ENCODE measurements around the gene PRKN. TPM values are rescaled to one million over a fixed set of nuclear protein-coding genes. Genes with fewer than 3 reads are reported as not detected.

PRKN gene
- total RNA-seq, 1 donor = 6.1 TPM

DNA sequence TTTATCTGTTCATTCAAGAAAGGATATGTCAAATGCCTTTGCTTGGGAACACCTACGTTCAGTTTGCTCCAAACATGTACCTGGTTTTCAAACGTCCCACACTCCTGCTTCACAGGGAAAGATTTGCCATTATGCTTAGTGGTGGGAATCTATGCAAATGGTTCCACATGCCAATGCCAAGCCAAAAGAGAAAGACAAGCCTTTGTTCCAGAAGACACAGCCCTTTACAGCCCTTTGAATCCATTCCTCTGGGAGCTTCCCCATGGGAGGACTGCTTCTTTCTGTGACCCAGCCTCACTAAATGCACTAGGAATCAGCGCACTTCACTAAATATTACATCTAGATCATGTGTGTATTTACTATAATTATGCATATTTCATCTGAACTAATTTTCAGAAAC is 619.5 kb downstream of the PRKN start:
- no peaks in the 10 kb centered on the region for H3K4me1 ChIP-seq (ENCODE audit: insufficient read depth, low read length)
- no peaks in the 10 kb centered on the region for H3K9me3 ChIP-seq (ENCODE audit: low read depth, low read length)
- no peak overlapping the region for H3K4me3 ChIP-seq (ENCODE audit: low read length)
- H3K27me3 ChIP-seq (ENCODE audit: insufficient read depth, low read length) = no peaks in the 10 kb centered on the region

DNA sequence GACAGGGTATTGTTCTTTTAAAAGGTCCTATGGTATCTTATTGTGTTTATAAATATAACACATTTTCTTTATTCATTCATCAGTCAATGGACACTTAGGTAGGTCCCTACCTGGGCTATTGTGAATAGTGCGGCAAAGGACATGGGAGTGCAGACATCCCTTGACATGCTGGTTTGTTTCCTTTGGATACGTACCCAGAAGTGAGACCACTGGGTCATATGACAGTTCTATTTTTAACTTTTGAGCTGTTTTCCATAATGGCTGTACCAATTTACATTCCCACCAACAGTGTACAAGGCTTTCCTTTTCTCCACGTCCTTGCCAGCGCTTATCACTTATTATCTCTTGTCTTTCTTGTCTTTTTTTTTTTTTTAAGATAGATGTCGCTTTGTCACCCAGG is 627.5 kb downstream of the PRKN start:
- Histone ChIP-seq H3K4me3 (ENCODE audit: low read length) (no peak overlapping the region), H3K9me3 (ENCODE audit: low read depth, low read length) (no peaks in the 10 kb centered on the region), H3K4me1 (ENCODE audit: insufficient read depth, low read length) (peaks cover 4% of the 10 kb centered on the region), H3K27me3 (ENCODE audit: insufficient read depth, low read length) (no peaks in the 10 kb centered on the region)

DNA sequence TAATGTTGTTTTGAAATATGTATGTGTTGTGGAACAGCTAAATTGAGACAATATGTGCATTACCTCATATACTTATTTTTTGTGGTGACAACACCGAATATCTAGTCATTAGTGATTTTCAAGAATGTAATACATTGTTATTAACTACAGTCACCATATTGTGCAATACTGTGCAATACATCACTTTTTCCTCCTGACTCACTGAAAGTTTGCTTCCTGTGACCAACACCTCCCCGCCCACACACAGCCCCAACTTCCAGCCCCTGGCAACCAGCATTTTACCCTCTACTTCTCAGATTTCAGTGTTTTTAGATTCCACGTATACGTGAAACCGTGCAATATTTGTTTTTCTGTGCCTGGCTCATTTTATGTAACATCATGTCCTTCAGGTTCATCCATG is 627.9 kb downstream of the PRKN start:
- H3K4me1 ChIP-seq (ENCODE audit: insufficient read depth, low read length) = peaks cover 4% of the 10 kb centered on the region

DNA sequence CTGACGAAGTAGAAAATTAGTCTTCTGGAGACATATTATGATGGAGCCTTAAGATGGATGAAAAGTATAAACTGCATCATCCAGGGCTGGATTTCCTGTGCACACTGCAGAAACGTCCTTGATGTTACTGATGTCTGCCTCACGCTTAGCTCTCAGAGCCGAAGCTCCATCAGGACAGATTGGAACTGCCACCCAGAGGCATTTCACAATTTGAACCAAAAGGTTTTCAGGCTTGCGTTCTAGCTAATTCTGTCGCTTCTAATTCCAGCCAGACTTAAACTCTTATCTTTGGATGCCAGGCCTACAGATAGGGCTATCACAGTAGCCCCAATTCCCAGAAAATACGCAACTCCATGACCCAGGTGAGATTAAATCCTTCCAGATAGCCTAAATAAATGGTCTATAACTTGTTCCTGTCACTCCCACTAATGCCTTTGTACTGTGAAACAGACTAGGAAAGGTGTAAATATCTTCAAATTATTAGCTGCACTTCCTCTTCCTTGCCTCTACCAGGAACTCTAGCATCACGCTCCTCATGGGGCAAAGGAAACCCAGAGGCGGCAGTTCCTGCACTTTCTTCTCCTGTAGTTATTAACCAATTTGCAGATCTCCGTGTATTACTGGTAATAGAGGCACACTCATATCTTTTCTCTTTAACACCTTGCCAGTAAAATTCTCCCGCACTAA is 634.6 kb downstream of the PRKN start:
- Histone ChIP-seq H3K4me1 (ENCODE audit: insufficient read depth, low read length) (no peaks in the 10 kb centered on the region), H3K4me3 (ENCODE audit: low read length) (no peak overlapping the region), H3K9me3 (ENCODE audit: low read depth, low read length) (no peaks in the 10 kb centered on the region), H3K27me3 (ENCODE audit: insufficient read depth, low read length) (no peaks in the 10 kb centered on the region)

More for the DNA sequence above, 627.9 kb downstream of the PRKN start:
- Histone ChIP-seq H3K9me3 (ENCODE audit: low read depth, low read length) (no peaks in the 10 kb centered on the region), H3K27me3 (ENCODE audit: insufficient read depth, low read length) (no peaks in the 10 kb centered on the region), H3K4me3 (ENCODE audit: low read length) (no peak overlapping the region)

DNA sequence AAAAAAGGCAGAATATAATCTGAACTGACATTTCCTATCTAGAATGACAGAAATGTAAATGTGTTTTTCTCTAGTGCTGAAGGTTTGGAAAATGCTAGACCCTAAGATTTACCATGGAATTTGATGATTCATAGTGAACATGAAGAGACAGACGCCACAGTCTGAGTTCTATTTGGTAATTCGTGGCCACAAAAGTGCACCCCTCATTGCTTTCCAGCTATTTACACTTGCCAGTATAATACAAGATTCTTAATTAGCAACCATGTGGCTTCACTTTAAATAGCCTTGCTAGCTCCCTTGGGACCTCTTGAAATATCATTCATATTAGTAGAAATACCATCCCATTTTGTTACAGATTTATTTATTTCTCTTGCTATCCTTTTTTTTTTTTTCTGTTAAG is 636.8 kb downstream of the PRKN start:
- Histone ChIP-seq H3K9me3 (ENCODE audit: low read depth, low read length) (no peaks in the 10 kb centered on the region), H3K4me1 (ENCODE audit: insufficient read depth, low read length) (no peaks in the 10 kb centered on the region), H3K27me3 (ENCODE audit: insufficient read depth, low read length) (no peaks in the 10 kb centered on the region), H3K4me3 (ENCODE audit: low read length) (no peak overlapping the region)

DNA sequence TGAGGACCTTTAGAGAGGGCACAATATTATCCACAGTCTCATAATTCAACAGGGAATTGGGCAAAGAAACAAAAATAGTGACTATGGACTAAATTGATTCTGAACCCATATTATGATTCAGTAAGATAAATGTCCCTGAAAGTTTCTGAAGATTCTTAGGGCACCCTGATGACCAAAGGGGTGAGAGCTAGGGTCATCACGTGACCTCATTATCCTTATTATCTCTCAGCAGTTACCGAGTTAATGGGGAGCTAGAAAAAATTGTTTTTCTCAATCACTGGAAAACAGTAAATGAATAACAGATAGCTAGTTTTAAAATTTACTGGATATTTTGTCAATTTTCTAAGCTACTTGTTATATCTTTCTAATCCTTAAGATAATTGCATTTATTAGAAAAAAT is 639.5 kb downstream of the PRKN start:
- no peaks in the 10 kb centered on the region for H3K27me3 ChIP-seq (ENCODE audit: insufficient read depth, low read length)
- no peak overlapping the region for H3K4me3 ChIP-seq (ENCODE audit: low read length)
- H3K9me3 ChIP-seq (ENCODE audit: low read depth, low read length) = no peaks in the 10 kb centered on the region
- no peaks in the 10 kb centered on the region for H3K4me1 ChIP-seq (ENCODE audit: insufficient read depth, low read length)

DNA sequence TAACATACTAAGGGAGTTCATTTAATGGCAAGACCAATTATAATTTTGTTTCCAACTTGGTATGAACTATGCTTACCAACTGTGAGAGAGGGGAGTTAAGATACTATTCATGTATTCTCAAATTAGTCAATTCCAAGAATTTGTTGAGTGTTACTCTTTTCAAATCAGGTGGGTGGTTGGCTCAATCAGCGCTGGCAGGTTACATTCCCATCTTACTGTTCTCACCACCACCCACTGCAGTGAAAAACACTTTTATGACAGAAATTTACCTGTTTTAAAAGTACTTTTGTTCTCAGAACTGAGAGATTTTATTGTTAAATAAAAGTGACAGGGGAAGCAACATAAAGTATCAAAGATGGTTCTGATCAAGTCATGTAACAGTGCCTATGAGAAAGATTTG is 642.0 kb downstream of the PRKN start:
- Histone ChIP-seq H3K9me3 (ENCODE audit: low read depth, low read length) (no peaks in the 10 kb centered on the region), H3K27me3 (ENCODE audit: insufficient read depth, low read length) (no peaks in the 10 kb centered on the region), H3K4me1 (ENCODE audit: insufficient read depth, low read length) (no peaks in the 10 kb centered on the region), H3K4me3 (ENCODE audit: low read length) (no peak overlapping the region)

DNA sequence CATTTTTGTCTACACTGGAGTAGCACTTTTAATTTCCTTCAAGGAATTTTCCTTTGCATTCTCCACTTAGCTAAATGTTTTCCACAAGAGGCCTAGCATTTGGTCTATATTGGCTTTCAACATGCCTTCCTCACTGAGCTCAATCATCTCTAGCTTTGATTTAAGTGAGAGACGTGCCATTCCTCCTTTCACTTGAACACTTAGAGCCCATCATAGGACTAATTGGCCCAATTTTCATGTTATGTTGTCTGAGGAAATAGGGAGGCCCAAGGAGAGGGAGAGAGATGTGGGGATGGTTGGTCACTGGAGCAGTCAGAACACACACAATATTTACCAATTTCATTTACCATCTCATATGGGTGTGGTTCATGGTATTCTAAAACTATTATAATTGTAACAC is 645.0 kb downstream of the PRKN start:
- no peaks in the 10 kb centered on the region for H3K27me3 ChIP-seq (ENCODE audit: insufficient read depth, low read length)
- H3K4me3 ChIP-seq (ENCODE audit: low read length) = no peak overlapping the region
- no peaks in the 10 kb centered on the region for H3K9me3 ChIP-seq (ENCODE audit: low read depth, low read length)
- H3K4me1 ChIP-seq (ENCODE audit: insufficient read depth, low read length) = no peaks in the 10 kb centered on the region

DNA sequence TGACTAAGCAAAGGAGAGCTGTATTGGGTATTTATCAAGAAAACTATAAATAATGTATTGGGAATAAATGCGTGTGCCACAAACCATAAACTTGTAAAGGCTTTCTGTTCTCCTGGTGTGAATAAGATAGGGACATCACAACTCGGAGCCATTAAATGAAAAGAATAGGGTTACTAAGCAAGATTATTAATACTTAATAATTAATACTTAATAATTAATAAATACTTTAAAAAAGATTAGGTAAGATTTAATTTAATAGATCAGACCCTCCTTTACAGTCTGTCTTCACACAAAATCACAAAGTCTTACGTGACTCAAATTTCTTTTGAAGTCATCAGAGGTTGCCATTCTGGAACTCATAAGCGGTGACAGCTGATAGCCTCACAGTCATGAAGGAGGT is 648.9 kb downstream of the PRKN start:
- Histone ChIP-seq H3K4me3 (ENCODE audit: low read length) (no peak overlapping the region), H3K4me1 (ENCODE audit: insufficient read depth, low read length) (no peaks in the 10 kb centered on the region)

DNA sequence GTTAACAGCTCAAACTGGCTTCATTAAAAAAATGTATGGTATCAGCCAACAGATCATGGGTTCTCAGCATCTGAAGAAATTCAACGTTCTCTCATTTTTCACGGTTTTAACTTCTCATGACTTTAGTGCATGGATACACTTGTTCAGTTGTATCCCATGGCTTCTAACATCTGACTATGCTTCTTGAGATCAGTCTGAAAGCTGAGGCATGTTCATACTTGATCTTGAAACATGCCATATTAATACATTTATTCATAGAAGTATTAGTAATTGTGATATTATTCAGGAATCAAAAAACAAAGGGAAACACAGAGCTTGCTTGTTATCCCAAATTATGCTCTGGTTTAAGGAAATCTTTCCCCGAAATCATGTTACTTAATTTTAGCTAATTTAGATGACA is 649.4 kb downstream of the PRKN start:
- Histone ChIP-seq H3K9me3 (ENCODE audit: low read depth, low read length) (no peaks in the 10 kb centered on the region), H3K27me3 (ENCODE audit: insufficient read depth, low read length) (no peaks in the 10 kb centered on the region), H3K4me3 (ENCODE audit: low read length) (no peak overlapping the region), H3K4me1 (ENCODE audit: insufficient read depth, low read length) (no peaks in the 10 kb centered on the region)

More for the DNA sequence above, 648.9 kb downstream of the PRKN start:
- no peaks in the 10 kb centered on the region for H3K27me3 ChIP-seq (ENCODE audit: insufficient read depth, low read length)
- H3K9me3 ChIP-seq (ENCODE audit: low read depth, low read length) = no peaks in the 10 kb centered on the region

DNA sequence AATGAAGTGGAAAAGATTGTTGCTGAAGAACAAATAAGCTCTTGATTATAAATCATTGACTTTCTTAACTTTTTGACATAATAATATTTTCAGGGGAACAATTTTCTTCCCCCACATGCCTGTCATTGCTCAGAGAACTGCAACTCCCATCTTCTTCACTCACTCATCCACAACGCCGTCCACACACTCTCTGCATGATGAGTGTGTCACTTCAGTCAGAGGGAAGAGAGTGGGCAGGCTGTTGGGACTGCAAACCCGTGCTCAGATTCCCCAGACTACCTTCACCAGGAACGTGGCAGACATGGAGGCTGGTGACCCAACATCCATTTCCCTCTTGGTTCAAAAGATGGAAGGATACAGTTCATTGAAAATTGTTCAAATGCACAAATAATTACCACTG is 650.8 kb downstream of the PRKN start:
- Histone ChIP-seq H3K4me1 (ENCODE audit: insufficient read depth, low read length) (no peaks in the 10 kb centered on the region), H3K4me3 (ENCODE audit: low read length) (no peak overlapping the region), H3K9me3 (ENCODE audit: low read depth, low read length) (no peaks in the 10 kb centered on the region), H3K27me3 (ENCODE audit: insufficient read depth, low read length) (no peaks in the 10 kb centered on the region)

DNA sequence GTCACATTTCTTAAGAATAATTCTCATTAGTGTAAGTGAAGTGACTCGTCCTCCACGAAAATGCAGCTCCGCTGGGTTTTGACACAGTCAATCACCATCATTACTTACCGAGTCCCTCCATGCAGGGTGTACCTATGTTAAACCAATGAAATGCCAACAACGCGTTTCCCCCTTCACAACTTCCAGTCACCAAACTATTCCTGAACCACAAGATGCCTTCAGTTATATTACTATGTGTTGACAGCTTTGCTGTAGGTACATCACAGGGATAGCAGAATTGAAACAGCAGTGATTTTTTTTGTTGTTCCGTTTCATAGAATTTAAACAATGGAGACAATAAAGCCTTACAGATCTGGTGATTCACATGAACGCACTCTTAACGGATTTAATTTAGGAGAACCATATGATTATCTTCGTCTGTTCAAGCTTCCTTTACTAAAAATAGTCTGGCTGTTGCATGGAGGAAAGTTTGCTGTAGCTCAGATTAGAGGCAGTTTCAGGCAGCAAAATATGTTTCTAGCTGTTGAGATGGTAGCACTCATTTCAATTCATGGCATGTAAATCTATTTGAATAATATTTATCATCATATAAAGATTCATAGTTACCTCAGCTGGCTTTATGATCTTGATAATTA is 652.8 kb downstream of the PRKN start:
- Histone ChIP-seq H3K4me3 (ENCODE audit: low read length) (no peak overlapping the region), H3K9me3 (ENCODE audit: low read depth, low read length) (peaks cover 4% of the 10 kb centered on the region), H3K27me3 (ENCODE audit: insufficient read depth, low read length) (no peaks in the 10 kb centered on the region), H3K4me1 (ENCODE audit: insufficient read depth, low read length) (no peaks in the 10 kb centered on the region)

DNA sequence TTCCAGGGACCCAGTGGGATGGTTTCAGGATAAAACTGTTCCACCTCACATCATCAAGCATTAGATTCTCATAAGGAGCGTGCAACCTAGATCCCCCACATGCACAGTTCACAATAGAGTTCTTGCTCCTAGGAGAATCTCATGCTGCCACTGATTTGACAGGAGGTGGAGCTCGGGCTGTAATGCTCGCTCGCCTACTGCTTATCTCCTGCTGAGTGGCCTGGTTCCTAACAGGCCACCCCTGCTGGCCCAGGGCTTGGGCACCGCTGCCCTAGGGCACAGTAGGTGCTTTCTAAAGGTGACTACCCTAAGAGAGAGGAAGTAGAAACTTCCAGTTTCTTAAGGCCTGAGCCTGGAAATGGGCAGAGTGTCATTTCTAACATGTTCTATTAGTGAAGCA is 656.9 kb downstream of the PRKN start:
- no peaks in the 10 kb centered on the region for H3K4me1 ChIP-seq (ENCODE audit: insufficient read depth, low read length)
- no peak overlapping the region for H3K4me3 ChIP-seq (ENCODE audit: low read length)
- H3K9me3 ChIP-seq (ENCODE audit: low read depth, low read length) = peaks cover 12% of the 10 kb centered on the region
- no peaks in the 10 kb centered on the region for H3K27me3 ChIP-seq (ENCODE audit: insufficient read depth, low read length)

DNA sequence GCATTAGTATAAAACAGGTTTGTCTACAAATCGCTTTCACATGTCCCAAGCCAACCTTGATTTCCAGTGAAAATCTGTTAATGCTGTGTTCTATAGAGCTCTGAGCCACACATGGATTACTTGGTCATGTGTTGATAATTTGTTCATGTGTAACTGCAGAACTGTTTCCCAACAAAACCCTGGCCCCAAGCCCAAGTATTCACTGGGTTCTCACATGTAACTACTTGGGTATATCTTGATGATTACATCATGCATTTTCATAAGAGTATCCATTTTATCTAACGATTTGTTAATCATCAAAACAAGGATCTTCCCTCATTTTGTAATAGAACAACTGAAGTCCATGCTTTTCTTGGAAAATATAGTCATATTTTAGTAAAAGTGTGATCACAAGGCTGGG is 657.6 kb downstream of the PRKN start:
- H3K27me3 ChIP-seq (ENCODE audit: insufficient read depth, low read length) = no peaks in the 10 kb centered on the region
- H3K4me1 ChIP-seq (ENCODE audit: insufficient read depth, low read length) = no peaks in the 10 kb centered on the region
- peaks cover 12% of the 10 kb centered on the region for H3K9me3 ChIP-seq (ENCODE audit: low read depth, low read length)
- H3K4me3 ChIP-seq (ENCODE audit: low read length) = no peak overlapping the region

DNA sequence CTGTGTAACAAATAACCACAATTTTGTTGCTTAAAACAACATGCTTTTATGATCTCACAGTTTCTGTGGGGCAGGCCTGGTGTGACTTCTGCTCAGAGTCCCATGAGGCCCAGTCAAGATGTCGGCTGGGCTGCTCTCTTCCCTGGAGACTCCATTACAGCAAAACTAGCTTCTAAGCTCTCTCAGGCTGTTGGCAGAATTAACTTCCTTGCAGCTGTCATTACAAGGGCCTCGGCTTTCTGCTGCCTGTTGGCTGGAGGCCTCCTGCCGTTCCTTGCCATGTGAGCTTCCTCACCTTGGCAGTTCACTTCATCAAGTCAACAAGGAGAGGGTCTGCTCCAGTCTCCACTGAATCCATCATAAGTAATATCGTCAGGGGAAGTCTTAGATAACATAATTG is 659.2 kb downstream of the PRKN start:
- Histone ChIP-seq H3K9me3 (ENCODE audit: low read depth, low read length) (peaks cover 12% of the 10 kb centered on the region), H3K4me3 (ENCODE audit: low read length) (no peak overlapping the region), H3K4me1 (ENCODE audit: insufficient read depth, low read length) (no peaks in the 10 kb centered on the region), H3K27me3 (ENCODE audit: insufficient read depth, low read length) (no peaks in the 10 kb centered on the region)

DNA sequence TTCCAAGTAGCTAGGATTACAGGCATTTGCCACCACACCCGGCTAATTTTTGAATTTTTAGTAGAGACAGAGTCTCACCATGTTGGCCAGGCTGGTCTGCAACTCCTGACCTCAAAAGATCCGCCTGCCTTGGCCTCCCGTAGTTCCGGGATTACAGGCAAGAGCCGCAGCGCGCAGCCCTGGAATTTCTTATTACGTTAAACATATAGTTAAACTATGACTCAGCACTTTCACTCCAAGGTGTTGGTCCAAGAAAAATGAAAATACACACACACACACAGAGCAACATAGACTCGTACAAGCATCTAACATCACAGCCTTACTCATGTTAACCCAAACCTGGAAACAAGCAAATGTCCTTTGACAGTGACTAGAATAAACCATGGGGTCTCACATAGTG is 663.9 kb downstream of the PRKN start:
- Histone ChIP-seq H3K4me3 (ENCODE audit: low read length) (no peak overlapping the region), H3K9me3 (ENCODE audit: low read depth, low read length) (peaks cover 6% of the 10 kb centered on the region), H3K4me1 (ENCODE audit: insufficient read depth, low read length) (no peaks in the 10 kb centered on the region), H3K27me3 (ENCODE audit: insufficient read depth, low read length) (no peaks in the 10 kb centered on the region)
